ENCODE data around the gene ATP6V1B1. TPM values are rescaled to one million over a fixed set of nuclear protein-coding genes. Genes with fewer than 3 reads are reported as not detected.

ATP6V1B1 gene
- total and polyA plus RNA-seq, 9 of the 15 experiments (the other 6 are each of a cell fraction or from before 2014, with no cell fraction given), result not detected

DNA sequence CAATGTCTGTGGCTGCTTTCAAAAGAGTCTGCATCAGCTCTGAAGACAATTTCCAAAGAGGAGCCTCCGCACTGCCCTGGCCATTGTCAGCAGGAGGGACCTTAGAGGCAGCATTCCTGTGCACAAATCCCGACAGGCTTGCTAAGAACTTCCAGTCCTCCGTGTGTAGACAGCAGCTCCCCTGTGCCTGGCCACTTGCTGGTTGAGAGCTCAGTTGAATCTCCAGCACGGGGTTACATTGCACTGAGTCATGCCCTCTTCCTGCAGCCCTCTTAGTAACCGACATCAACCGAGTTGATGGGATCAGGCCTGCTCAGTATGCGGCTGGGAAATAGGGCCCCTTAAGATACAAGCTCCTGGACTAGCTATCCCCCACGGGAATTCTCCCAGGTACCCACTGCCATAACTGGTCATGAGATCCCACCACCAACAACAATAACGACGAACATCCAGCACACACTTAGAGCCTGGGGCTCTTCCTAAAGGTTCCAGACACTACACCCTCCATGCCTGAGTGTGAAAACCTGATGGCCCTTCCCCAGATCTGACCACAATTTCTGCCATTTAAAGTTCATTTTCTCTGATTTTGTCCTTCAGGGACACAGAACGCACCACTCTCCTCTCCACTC is 12.0 kb downstream of the ATP6V1B1 start:
- Histone ChIP-seq H3K4me2 (ENCODE audit: insufficient read depth, low read length) (peak overlapping the region; percentile 79), H3K4me1 (replicated peaks in 1 of 2; ENCODE audit: control insufficient read depth in 2 of 2, insufficient read depth in 2 of 2, low read length in 2 of 2) (peaks cover 2 to 11% of the 10 kb centered on the region in 2 experiments; a peak in 3 of 5 replicates), H3K9ac (ENCODE audit: insufficient read depth in 1 of 2, low read depth in 2 of 2, low read length in 2 of 2) (peak overlapping the region in 1 of 2 experiments; percentile 30; a peak in 1 of 4 replicates), H3K4me3 (peak overlapping the region; percentile 4), H3K36me3 (ENCODE audit: control insufficient read depth, insufficient read depth, low read length) (no peaks in the 10 kb centered on the region), H3K9me1 (ENCODE audit: control insufficient read depth, insufficient read depth, low read length) (no peaks in the 10 kb centered on the region), H4K20me1 (replicated peaks; ENCODE audit: control insufficient read depth, insufficient read depth, low read length) (no peaks in the 10 kb centered on the region), H3K9me3 (replicated peaks; ENCODE audit: control insufficient read depth, insufficient read depth, low read depth, low read length) (no peaks in the 10 kb centered on the region), H3K79me2 (ENCODE audit: control insufficient read depth, insufficient read depth, low read length) (no peaks in the 10 kb centered on the region), H3K27me3 (ENCODE audit: control insufficient read depth in 2 of 2, insufficient read depth in 2 of 2, low read length in 2 of 2) (peaks cover 0 to 20% of the 10 kb centered on the region in 2 experiments; a peak in 1 of 5 replicates), H2AFZ (ENCODE audit: low read depth, low read length) (peak overlapping the region; percentile 89), H3K27ac (ENCODE audit: extremely low read depth, low read depth, low read length) (no peak overlapping the region)
- DNase-seq (ENCODE audit: extremely low read depth in 1 of 4, low spot score in 3 of 4) (peak in 1 of 4 experiments; percentile 39), FAIRE-seq (no peak), ATAC-seq (peak; percentile 49)
- POLR2A ChIA-PET, result interaction anchor here (0.6 to 1.5 kb wide), 4 partner anchors 15 to 84 kb away, joined by 3 to 5 read pairs (median 4); no protein-coding TSS in a partner anchor
- WGBS (ENCODE audit: insufficient coverage, low coverage, missing lambda C conversion rate), result 17% methylated on average over 11 of the region's 11 CpGs
- CTCF ChIA-PET (ENCODE audit: low intra/inter-chr PET ratio), result interaction anchor here (0.6 to 4.2 kb wide), 11 partner anchors 26 to 606 kb away, joined by 3 to 48 read pairs (median 3); partner anchors contain the start of gene FIGLA
- in situ Hi-C loops (cut with MboI) (loop anchor here (5.0 to 10.0 kb wide), 4 partner anchors 80 to 633 kb away; partner anchors contain the start of gene FIGLA), intact Hi-C loops (cut with micrococcal nuclease) (loop anchor here (1.0 to 10.0 kb wide), 5 partner anchors 76 to 643 kb away; partner anchors contain the start of gene FAM136A)
- TF ChIP-seq SMARCA5 (IDR thresholded peaks at IDR 0.05), result no peak
- TF ChIP-seq NFE2 (IDR thresholded peaks at IDR 0.05; ENCODE audit: low read depth), result 0 out of 2 replicates have a peak, but pooled peaks have one; percentile 29
- TSS peak; percentile 77 for BruUV-seq (replicated peaks)
